WTC11 (cell line): ENCODE data around the gene TFEB. TPM values are rescaled to one million over a fixed set of nuclear protein-coding genes. Genes with fewer than 3 reads are reported as not detected.

Source experiments
- ATAC-seq: fragments of 200-7000 bp; cut with Tn5 transposase; 2 replicates; pipeline ENCODE4 v1.10.0; 2021; ENCODE audit warnings: mild to moderate bottlenecking, moderate library complexity
- CTCF ChIA-PET: fragments of 300-600 bp; sonication (Branson Sonifier 250); formaldehyde crosslinking; loops from one replicate; lab custom pipeline; 2021; ENCODE audit warnings: antibody characterized with exemption; lab: Charles Lee
- POLR2A ChIA-PET: fragments of 350-600 bp; sonication (Branson Sonifier 250); formaldehyde crosslinking; loops from one replicate; lab custom pipeline; 2021; ENCODE audit warnings: antibody characterized with exemption; lab: Charles Lee
- DNase-seq: peaks from one replicate; pipeline ENCODE4 v3.0.0; 2021; ENCODE audit warnings: low spot score
- H3K27ac Mint-ChIP-seq: 2 replicates; pipeline ENCODE4 v1.8.0; 2021; ENCODE audit warnings: mixed read lengths
- H3K27me3 Mint-ChIP-seq: 2 replicates; pipeline ENCODE4 v1.8.0; 2021; ENCODE audit warnings: low read depth, mild to moderate bottlenecking, moderate library complexity, mixed read lengths
- H3K36me3 Mint-ChIP-seq: 2 replicates; pipeline ENCODE4 v1.8.0; 2021; ENCODE audit warnings: mixed read lengths
- H3K4me1 Mint-ChIP-seq: 2 replicates; pipeline ENCODE4 v1.8.0; 2022; ENCODE audit warnings: mixed read lengths
- H3K4me3 Mint-ChIP-seq: 2 replicates; pipeline ENCODE4 v1.8.0; 2021; ENCODE audit warnings: mild to moderate bottlenecking, moderate library complexity, mixed read lengths
- H3K9me3 Mint-ChIP-seq: 2 replicates; pipeline ENCODE4 v1.8.0; 2021; ENCODE audit warnings: mixed read lengths
- CREB1 ChIP-seq: sonication (generic); formaldehyde crosslinking; IDR thresholded peaks from 2 replicates; pipeline ENCODE4 v1.8.0; 2023; ENCODE audit warnings: mild to moderate bottlenecking, missing genetic modification reagents
- EMX1 ChIP-seq: fragments of 250-450 bp; sonication (Bioruptor Pico); IDR thresholded peaks from 2 replicates; pipeline ENCODE4 v1.8.0; 2021; ENCODE audit warnings: mild to moderate bottlenecking
- FOXJ3 ChIP-seq: sonication (generic); formaldehyde crosslinking; IDR thresholded peaks from 2 replicates; pipeline ENCODE4 v1.9.0; 2021; ENCODE audit warnings: missing genetic modification reagents, mild to moderate bottlenecking, borderline replicate concordance
- GRHL2 ChIP-seq: fragments of 250-450 bp; sonication (Bioruptor Pico); IDR thresholded peaks from 2 replicates; pipeline ENCODE4 v1.8.0; 2022; ENCODE audit warnings: mild to moderate bottlenecking, moderate library complexity; ENCODE audit not compliant: insufficient replicate concordance, severe bottlenecking
- PRRX2 ChIP-seq: fragments of 250-450 bp; sonication (Bioruptor Pico); IDR thresholded peaks from 2 replicates; pipeline ENCODE4 v1.8.0; 2021; ENCODE audit warnings: mild to moderate bottlenecking
- RORB ChIP-seq: fragments of 250-450 bp; sonication (Bioruptor Pico); IDR thresholded peaks from 2 replicates; pipeline ENCODE4 v1.9.0; 2021; ENCODE audit warnings: mild to moderate bottlenecking
- SMAD4 ChIP-seq: sonication (generic); formaldehyde crosslinking; IDR thresholded peaks from 2 replicates; pipeline ENCODE4 v1.8.0; 2022; ENCODE audit warnings: mild to moderate bottlenecking, missing genetic modification reagents
- SOX15 ChIP-seq: fragments of 250-450 bp; sonication (Bioruptor Pico); IDR thresholded peaks from 2 replicates; pipeline ENCODE4 v1.9.0; 2021; ENCODE audit warnings: mild to moderate bottlenecking
- TEAD1 ChIP-seq: sonication (generic); formaldehyde crosslinking; IDR thresholded peaks from 2 replicates; pipeline ENCODE4 v1.8.0; 2022; ENCODE audit warnings: mild to moderate bottlenecking, missing genetic modification reagents
- ZBTB21 ChIP-seq: sonication (generic); formaldehyde crosslinking; IDR thresholded peaks from 2 replicates; pipeline ENCODE4 v1.8.1; 2023; ENCODE audit warnings: mild to moderate bottlenecking, missing genetic modification reagents, borderline replicate concordance
- ZNF121 ChIP-seq: sonication (generic); formaldehyde crosslinking; IDR thresholded peaks from 2 replicates; pipeline ENCODE4 v1.8.0; 2023; ENCODE audit warnings: missing genetic modification reagents
- ZNF219 ChIP-seq: sonication (generic); formaldehyde crosslinking; IDR thresholded peaks from 2 replicates; pipeline ENCODE4 v1.8.0; 2023; ENCODE audit warnings: missing genetic modification reagents, mild to moderate bottlenecking, borderline replicate concordance
- total RNA-seq: library from RNA; stranded (reverse); gene quantifications from 3 replicates; pipeline ENCODE4 v1.2.3, GENCODE V29; 2021
- TF ChIP-seq, protein P1 (sequence below): sonication (generic); formaldehyde crosslinking; IDR thresholded peaks from 2 replicates; pipeline ENCODE4 v1.8.1; 2022; ENCODE audit warnings: low read depth, mild to moderate bottlenecking, moderate library complexity, missing genetic modification reagents, borderline replicate concordance
- TF ChIP-seq, protein P2 (sequence below): fragments of 250-450 bp; sonication (Bioruptor Pico); conservative IDR thresholded peaks from 2 replicates; pipeline ENCODE4 v1.9.0; 2021; ENCODE audit warnings: mild to moderate bottlenecking
- TF ChIP-seq, protein P3 (sequence below): sonication (generic); formaldehyde crosslinking; IDR thresholded peaks from 2 replicates; pipeline ENCODE4 v1.8.1; 2022; ENCODE audit warnings: mild to moderate bottlenecking, missing genetic modification reagents, moderate library complexity, borderline replicate concordance
- TF ChIP-seq, protein P4 (sequence below): sonication (generic); formaldehyde crosslinking; IDR thresholded peaks from 2 replicates; pipeline ENCODE4 v1.8.1; 2023; ENCODE audit warnings: mild to moderate bottlenecking, missing genetic modification reagents, moderate library complexity
- TF ChIP-seq, protein P5 (sequence below): sonication (generic); formaldehyde crosslinking; IDR thresholded peaks from 2 replicates; pipeline ENCODE4 v1.8.1; 2023; ENCODE audit warnings: mild to moderate bottlenecking, moderate library complexity, missing genetic modification reagents
- TF ChIP-seq, protein P6 (sequence below): sonication (generic); formaldehyde crosslinking; IDR thresholded peaks from 2 replicates; pipeline ENCODE4 v1.8.1; 2023; ENCODE audit warnings: mild to moderate bottlenecking, missing genetic modification reagents, moderate library complexity

The TFEB gene
- total RNA-seq, 1 experiment from 2014 or later, result 3.9 TPM

DNA sequence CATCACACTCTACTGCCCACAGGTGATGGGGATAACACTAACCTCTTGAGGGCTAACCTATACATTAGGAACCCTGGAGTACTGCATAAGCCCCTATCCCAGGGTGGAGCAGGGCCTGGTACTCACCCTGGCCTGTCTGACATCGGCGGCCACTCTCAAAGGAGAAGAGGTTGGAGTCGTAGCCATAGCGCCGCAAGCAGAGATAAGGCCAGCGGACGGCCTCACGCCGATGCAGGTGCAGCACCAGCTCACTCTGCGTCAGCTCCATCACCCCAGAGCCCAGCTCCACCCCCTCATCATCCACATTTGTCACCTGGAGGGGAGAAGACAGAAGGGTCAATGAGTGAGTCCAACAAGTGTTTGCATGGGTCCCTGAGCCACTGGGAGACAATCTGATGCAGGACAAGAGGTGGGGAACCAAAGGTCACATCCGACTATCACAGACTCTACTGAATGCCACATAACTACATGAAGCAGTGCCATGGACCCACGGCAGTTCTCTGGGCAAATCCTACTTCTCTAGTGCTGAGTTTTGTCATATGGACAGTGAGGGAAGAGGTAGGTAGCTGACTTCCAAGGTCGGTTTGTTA lies 40.0 kb upstream of the TFEB start:
- Mint-ChIP-seq H3K27ac (no peak overlapping the region), H3K4me3 (no peak overlapping the region), H3K36me3 (peaks cover 8% of the 10 kb centered on the region; the same call in 1 of the 2 replicates), H3K9me3 (no peaks in the 10 kb centered on the region), H3K4me1 (peaks cover 6% of the 10 kb centered on the region), H3K27me3 (no peaks in the 10 kb centered on the region)
- no peak for TF ChIP-seq CREB1 (CRISPR knock-in tag)
- TF ChIP-seq, protein P1, sequence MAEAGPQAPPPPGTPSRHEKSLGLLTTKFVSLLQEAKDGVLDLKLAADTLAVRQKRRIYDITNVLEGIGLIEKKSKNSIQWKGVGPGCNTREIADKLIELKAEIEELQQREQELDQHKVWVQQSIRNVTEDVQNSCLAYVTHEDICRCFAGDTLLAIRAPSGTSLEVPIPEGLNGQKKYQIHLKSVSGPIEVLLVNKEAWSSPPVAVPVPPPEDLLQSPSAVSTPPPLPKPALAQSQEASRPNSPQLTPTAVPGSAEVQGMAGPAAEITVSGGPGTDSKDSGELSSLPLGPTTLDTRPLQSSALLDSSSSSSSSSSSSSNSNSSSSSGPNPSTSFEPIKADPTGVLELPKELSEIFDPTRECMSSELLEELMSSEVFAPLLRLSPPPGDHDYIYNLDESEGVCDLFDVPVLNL (CRISPR knock-in tag), result no peak
- TF ChIP-seq ZBTB21 (CRISPR knock-in tag), result no peak
- no peak for TF ChIP-seq EMX1 (CRISPR knock-in tag)
- no peak for TF ChIP-seq PRRX2 (CRISPR knock-in tag)
- no peak for TF ChIP-seq ZNF121 (CRISPR knock-in tag)
- ChIA-PET POLR2A (no interaction called here), CTCF (interaction anchor here (0.8 to 2.5 kb wide), 10 partner anchors 9 to 329 kb away, joined by 3 to 20 read pairs (median 4); partner anchors contain the start of gene TOMM6)
- no peak for DNase-seq
- no peak for ATAC-seq

DNA sequence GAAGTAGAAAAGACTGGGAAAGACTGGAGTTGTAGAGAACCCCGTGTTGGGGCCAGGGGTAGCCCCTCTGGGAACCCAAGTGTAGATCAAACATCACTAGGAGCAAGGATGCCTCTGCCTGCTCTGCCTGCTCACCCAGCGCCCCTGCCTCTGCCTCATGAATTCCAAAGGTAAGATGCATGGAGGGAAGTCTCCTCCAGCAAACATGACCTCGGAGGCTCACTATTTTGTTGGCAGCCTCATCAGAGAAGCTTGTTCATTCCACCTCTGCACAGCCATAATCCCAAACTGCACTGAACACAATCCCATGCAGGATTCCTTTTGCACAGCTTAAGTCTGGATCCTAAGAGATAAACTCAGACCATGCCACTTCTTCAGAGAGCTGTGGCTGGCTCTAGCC lies 39.4 kb upstream of the TFEB start:
- DNase-seq (no peak), ATAC-seq (no peak)
- Mint-ChIP-seq H3K36me3 (peaks cover 8% of the 10 kb centered on the region; the same call in 1 of the 2 replicates), H3K27me3 (no peaks in the 10 kb centered on the region), H3K9me3 (no peaks in the 10 kb centered on the region), H3K27ac (no peak overlapping the region), H3K4me3 (no peak overlapping the region), H3K4me1 (peaks cover 6% of the 10 kb centered on the region)
- ChIA-PET CTCF (interaction anchor here (0.8 to 2.5 kb wide), 4 partner anchors 9 to 92 kb away, joined by 3 to 19 read pairs (median 4); no protein-coding TSS in a partner anchor), POLR2A (no interaction called here)
- no peak for TF ChIP-seq ZNF219 (CRISPR knock-in tag)
- no peak for TF ChIP-seq FOXJ3
- no peak for TF ChIP-seq SOX15 (CRISPR knock-in tag)
- TF ChIP-seq, protein P2, sequence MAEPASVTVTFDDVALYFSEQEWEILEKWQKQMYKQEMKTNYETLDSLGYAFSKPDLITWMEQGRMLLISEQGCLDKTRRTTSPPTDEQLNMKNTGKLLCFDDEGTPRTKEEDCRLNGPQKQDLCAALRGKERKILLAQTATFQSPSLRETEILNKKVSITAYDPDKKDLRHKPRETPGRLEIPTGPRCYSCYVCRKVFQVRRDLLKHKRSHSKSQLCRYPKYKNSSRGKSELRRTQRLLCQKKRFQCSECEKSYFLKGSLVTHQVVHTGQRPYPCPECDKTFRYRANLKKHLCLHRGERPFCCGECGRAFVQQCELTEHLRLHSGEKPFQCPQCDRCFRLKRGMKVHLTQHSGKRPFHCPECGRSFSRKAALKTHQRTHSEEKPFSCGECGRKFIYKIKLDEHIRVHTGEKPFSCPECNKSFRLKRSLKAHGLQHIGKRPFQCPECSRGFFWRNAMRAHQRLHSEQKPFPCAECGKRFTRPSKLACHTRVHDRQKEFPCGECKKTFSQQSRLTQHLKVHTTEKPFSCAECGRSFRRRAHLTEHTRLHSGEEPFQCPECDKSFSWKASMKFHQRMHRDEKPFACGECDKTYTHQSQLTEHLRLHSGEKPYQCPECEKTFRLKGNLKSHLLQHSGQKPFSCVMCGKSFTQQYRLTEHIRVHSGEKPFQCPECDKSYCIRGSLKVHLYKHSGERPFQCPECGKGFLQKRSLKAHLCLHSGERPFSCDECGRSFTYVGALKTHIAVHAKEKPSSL (CRISPR knock-in tag), result no peak
- TF ChIP-seq SMAD4 (CRISPR knock-in tag), result no peak
- TF ChIP-seq, protein P3, sequence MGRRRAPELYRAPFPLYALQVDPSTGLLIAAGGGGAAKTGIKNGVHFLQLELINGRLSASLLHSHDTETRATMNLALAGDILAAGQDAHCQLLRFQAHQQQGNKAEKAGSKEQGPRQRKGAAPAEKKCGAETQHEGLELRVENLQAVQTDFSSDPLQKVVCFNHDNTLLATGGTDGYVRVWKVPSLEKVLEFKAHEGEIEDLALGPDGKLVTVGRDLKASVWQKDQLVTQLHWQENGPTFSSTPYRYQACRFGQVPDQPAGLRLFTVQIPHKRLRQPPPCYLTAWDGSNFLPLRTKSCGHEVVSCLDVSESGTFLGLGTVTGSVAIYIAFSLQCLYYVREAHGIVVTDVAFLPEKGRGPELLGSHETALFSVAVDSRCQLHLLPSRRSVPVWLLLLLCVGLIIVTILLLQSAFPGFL (CRISPR knock-in tag), result no peak
- TF ChIP-seq, protein P4, sequence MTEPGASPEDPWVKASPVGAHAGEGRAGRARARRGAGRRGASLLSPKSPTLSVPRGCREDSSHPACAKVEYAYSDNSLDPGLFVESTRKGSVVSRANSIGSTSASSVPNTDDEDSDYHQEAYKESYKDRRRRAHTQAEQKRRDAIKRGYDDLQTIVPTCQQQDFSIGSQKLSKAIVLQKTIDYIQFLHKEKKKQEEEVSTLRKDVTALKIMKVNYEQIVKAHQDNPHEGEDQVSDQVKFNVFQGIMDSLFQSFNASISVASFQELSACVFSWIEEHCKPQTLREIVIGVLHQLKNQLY (CRISPR knock-in tag), result no peak
- TF ChIP-seq, protein P5, sequence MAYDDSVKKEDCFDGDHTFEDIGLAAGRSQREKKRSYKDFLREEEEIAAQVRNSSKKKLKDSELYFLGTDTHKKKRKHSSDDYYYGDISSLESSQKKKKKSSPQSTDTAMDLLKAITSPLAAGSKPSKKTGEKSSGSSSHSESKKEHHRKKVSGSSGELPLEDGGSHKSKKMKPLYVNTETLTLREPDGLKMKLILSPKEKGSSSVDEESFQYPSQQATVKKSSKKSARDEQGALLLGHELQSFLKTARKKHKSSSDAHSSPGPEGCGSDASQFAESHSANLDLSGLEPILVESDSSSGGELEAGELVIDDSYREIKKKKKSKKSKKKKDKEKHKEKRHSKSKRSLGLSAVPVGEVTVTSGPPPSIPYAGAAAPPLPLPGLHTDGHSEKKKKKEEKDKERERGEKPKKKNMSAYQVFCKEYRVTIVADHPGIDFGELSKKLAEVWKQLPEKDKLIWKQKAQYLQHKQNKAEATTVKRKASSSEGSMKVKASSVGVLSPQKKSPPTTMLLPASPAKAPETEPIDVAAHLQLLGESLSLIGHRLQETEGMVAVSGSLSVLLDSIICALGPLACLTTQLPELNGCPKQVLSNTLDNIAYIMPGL (CRISPR knock-in tag), result no peak
- no peak for TF ChIP-seq TEAD1 (CRISPR knock-in tag)
- no peak for TF ChIP-seq RORB (CRISPR knock-in tag)
- no peak for TF ChIP-seq GRHL2 (CRISPR knock-in tag)
- TF ChIP-seq, protein P6, sequence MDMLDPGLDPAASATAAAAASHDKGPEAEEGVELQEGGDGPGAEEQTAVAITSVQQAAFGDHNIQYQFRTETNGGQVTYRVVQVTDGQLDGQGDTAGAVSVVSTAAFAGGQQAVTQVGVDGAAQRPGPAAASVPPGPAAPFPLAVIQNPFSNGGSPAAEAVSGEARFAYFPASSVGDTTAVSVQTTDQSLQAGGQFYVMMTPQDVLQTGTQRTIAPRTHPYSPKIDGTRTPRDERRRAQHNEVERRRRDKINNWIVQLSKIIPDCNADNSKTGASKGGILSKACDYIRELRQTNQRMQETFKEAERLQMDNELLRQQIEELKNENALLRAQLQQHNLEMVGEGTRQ (CRISPR knock-in tag), result no peak
- TF ChIP-seq PRRX2 (CRISPR knock-in tag), result no peak
